Occipital lobe (tissue), 2 donors: ENCODE measurements around the gene MKS1. TPM values are rescaled to one million over a fixed set of nuclear protein-coding genes. Genes with fewer than 3 reads are reported as not detected.

Experiments
- DNase-seq: peaks from one replicate; lab custom pipeline; 2025; lab: John Stamatoyannopoulos, UW
- total RNA-seq: library from RNA; depleted of rRNA; stranded (reverse); fragments of >200 nt; gene quantifications from one replicate; pipeline ENCODE4 v1.2.3, GENCODE V29; 2014

Gene MKS1
- total RNA-seq, 1 donor from 2014 or later: 16.1 TPM

DNA sequence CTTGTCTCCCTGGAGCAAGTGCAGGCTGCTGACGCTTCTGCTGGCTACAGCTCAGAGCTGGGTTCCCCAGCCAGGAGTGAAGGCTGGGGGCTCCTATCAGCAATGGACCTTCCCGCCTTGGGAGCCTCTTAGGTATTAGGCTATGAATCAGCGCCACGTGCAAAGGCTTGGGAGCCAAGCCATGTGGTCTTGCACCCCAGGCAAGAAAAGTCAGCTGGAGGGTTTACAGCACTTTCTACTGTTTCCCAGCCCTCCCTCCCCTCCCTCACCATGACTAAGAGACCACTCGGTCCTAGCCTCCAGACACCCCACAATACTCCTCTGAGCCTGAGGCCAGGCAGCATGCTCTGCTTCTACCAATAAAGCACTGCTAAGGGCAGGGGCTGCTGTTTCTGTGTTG lies 14.3 kb downstream of the MKS1 start:
- no peak for DNase-seq

- DNase-seq: no peak
These were observed 16.2 kb downstream of the MKS1 start for GRCh38 chr17:58202859-58203258.

- no peak for DNase-seq
These were observed 18.9 kb downstream of the MKS1 start for GRCh38 chr17:58200024-58200633.

DNA sequence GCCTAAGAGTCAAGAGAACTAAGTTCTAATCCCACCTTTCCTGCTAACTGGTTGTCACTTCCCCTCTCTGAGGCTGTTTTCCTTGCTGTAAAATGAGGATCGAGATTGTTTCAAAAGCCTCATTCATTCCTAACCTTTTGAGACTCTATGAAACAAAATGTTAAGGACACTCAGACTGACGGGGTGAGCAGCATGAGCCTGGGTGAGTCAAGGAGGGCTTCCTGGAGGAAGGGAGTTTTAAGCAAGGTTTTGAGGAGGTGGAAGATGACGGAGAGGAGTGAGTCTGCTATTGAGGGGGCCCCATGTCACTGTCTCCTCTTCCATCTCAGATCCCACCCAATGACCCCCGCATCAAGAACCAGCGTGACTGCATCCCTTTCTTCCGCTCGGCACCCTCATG lies 22.4 kb downstream of the MKS1 start:
- DNase-seq: no peak

GRCh38 chr17:58195518-58196123 lies 23.4 kb downstream of the MKS1 start:
- DNase-seq: no peak

DNA sequence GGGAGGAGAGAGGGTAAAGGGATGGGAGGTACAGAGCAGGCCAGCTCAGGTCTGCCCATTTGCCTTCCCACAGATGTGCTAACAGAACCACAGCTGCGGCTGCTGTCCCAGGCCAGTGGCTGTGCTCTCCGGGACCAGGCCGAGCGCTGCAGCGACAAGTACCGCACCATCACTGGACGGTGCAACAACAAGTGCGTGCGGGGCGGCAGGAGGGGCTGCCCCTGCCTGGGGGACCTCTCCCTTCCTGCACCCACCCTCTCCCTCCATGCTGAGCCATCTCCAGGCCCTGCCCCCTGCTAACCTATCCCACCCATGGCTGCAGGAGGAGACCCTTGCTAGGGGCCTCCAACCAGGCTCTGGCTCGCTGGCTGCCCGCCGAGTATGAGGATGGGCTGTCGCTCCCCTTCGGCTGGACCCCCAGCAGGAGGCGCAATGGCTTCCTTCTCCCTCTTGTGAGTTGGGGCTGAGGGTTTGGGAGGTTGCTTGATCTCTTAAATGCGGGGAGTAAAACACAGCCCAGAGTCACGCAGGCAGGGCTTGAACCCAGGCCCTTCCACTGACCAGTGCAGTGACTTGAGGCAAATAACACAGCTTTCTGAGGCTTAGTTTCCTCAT lies 25.3 kb downstream of the MKS1 start:
- DNase-seq: no peak

DNA sequence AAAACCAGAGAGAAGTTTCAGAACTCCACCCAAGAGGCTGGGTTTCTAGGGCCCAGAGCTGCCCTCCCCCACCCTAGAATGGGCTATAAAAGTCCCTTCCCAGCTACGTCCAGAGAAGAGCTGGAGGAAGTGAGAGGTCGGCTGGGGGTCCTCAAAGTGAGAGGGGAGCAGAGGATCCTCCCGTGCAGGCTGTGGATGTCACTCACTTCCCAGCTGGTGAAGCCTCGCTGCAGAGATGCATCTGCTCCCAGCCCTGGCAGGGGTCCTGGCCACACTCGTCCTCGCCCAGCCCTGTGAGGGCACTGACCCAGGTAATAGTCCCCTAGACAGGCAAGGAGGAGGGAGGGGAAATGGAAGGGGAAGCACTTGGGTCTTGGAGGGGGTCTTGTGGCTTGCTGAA lies 26.4 kb downstream of the MKS1 start, which contains the start of gene EPX:
Gene EPX (plus strand): TSS at position 115 of the 400 bp plus-strand sequence. CDS start 121 bp downstream, at position 236.
- no peak for DNase-seq

- DNase-seq: no peak
These were observed 27.7 kb downstream of the MKS1 start for GRCh38 chr17:58191241-58191896.

DNA sequence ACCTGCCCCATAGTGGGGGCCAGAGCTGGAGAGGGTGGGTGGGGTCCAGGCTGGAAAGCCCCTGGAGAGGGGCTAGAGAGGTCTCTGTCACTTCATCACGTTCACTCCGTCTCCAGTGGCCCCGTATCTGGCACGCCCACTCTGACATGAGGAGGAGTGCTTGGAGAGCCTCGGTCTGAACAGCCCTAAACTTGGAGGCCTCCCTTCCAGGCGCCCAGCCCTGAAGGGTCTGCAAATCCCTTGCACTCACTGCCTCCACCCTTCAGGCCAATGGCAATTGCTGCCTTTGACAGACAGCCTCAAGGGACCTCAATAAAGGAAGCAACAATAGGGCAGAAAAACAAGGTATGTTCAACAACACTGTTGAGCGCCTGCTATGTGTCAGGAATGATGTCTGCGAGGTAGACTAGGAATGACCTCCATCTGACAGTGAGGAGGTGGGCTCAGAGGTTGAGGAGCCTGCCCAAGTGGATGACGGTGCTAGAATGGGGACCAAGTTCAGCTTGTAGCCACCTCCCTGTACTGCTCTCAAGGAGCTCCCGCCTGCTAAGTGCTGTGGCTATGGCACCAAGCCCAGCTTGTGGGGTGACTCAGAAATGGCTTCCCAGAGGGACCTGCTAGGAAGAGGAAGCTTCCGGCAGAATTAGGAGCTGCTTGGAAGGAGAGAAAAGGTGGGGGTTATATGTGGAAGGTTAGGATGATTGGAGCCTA lies 29.5 kb downstream of the MKS1 start:
- DNase-seq: peak; percentile 17

DNA sequence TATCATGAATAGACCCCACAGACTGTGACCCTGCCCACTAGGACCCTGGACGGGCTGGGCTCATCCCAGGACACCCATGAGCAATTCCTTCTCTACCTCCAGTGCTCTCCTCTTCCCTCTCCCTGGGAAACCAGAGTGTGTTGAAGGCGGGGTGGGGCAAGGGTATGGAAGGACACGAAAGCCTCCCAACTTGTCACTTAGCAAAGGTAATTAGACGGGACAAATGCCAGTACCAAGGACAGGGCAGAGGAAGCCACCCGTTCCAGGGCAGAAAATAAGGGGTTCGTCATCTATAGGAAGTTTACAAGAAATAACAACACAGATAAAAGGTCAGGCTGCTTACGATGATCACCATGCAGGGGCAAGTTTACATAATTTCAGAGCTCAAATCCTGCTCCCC lies 31.4 kb downstream of the MKS1 start:
- no peak for DNase-seq

DNA sequence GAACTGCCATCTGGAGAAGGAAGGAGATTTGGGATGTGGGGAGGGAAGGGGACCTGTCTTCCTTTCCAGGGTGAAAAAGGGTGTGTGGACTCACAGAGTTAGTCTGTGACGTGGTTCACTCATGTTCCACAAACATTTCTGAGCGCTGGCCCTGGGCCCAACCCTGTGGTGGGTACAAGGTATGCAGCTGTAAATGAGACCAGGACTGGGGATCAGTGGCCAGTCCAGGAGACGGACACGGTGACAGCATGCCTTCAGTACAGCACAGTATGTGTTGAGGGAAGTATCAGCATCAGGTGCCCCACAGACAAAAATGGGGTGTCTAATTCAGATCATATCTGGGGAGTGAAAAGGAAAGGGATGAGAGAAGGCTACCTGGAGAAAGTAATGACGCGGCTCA lies 32.0 kb downstream of the MKS1 start:
- no peak for DNase-seq

DNA sequence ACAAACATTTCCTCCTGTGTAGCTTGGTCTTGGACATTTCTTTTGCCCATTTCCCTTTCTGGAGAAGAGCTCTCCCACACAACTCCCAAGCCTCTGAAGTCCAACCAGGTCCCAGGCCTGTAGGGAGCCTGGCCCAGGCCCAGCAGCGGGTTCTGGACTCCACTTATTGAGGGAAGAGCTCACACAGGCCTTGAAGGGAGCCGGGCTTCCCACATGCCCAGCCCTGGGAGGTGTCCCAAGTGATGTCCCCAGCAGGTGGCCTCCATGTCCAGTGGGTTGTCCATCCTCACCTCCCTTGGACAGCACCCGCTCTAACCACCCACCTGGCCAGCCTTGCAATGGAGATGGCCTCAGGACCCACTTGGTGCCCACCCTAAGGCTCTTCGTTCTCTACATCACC lies 32.5 kb downstream of the MKS1 start:
- no peak for DNase-seq

DNA sequence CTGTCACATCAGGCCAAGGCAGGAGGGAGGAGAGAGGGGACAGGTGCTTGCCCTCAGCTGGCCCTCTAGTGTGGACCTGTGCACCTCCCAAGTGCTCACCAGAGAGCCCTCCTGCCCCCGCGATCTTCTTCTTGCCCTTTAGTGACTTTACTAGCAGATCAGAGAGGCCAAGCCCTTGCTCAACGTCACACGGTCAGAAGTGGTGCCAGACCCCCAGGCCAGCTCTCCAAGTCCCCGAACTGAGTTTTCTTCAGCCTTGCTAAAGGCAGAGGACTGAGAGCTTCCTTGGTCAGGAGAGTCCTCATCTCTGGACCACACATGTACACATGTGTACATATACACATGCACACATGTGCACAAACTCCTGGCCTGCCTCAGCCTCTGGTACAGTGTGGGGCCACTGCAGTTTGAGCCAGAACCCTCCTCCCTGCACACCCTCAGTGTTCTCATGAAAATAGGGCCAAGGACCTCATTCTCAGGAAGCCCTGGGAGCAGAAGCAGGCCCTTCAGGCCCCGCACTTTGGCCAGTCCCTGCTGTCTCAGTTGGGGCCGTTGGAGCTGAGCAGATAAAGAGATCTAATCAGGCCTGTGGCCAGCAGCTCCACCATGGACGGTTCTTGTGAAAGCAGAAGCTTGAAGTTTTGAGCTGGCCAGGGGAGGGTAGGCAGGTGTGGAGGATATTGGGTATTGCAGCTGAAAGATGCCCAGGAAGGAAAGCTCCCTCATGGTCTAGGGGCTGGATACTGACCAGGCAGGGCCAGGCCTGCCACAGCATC lies 33.9 kb downstream of the MKS1 start:
- DNase-seq: no peak

DNA sequence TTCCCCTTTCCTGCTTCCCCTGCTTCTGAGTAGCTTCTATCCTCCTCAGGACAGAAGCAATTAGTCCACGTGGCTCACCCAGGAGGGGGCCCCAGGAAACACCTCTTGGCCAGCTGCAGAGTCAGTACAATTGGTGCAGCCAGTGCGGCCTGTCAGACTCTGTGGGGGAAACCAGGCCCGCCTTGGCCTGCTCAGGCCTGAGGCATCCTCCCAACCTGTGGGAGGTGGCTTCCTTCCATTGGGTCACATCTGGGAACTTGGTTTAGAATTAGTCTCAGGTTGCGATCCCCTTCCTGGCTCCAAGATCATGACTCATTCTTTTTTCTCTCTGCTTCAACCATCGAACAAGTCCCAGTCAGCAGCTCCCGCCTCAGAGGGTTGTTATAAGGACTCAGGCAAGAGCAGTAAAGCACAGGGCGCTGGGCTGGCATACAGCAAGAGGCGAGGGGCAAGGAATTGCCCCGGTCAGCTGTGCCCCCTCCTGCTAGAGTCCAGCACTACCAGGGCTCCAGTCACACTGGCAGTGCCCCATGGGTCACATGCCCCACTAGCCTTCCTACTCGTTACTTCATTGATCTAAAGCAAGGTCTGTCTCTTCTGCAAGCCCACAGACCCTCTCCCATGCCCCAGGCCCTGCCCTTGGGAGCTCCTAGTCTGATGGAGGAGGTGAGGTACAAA lies 34.6 kb downstream of the MKS1 start:
- no peak for DNase-seq

DNA sequence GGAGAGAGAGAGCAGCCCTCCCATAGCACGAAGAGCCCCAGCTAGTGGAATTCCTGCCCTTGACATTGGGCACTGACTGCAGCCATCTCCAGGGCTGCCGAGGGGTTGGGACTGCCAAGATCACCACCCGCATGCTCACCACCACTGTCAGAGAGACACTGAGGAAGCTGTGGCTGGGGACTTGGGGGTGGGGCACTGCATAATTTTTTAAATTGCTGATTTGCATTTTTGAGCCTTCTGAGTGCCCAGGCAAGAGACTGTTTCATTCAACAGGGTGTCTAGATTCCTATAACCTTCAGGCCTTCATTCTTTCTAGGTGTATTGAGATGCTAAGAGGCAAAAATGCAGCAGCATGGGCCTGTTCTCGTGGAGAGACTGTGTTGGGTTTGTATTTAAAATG lies 35.5 kb downstream of the MKS1 start:
- DNase-seq: no peak

- no peak for DNase-seq
These were observed 37.3 kb downstream of the MKS1 start for GRCh38 chr17:58181796-58182195.

- no peak for DNase-seq
These were observed 42.9 kb downstream of the MKS1 start for GRCh38 chr17:58176200-58176599.

GRCh38 chr17:58174871-58175270 lies 44.2 kb downstream of the MKS1 start:
- DNase-seq: no peak

DNA sequence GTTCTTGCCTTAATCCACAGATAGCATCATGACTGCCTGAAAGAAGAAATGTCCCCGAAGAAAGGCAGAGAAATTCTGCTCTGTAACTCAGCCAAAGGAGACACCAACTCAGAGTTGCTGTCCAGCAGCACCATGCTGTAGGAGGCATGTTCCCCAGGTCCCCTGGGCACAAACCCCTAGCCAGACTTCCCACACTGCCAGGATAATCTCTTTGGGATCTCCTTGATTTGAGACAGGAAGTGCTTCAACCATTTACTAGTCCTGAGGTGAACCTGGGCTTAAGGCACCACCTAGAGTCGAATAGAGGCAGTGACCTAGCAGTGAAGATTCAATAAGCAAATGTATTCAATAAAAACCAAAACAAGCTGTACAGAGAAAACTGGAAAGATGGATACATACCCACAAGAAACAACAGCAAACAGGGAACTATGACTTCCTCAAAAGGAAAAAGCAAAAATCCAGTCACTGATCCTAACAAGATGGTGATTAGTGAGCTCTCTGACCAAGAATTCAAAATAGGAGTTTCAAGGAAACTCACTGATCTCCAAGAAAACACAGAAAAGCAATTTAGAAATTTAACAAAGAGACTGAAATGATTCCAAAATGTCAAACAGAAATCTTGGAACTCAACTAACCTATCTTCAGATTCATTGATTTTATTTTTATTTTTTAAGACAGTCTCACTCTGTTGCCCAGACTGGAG lies 46.5 kb downstream of the MKS1 start:
- no peak for DNase-seq

GRCh38 chr17:58170622-58171021 lies 48.4 kb downstream of the MKS1 start:
- DNase-seq: no peak
